H1 (cell line): Measurements from ENCODE around the gene BARHL1. TPM values are rescaled to one million over a fixed set of nuclear protein-coding genes. Genes with fewer than 3 reads are reported as not detected.
A peak's percentile ranks its signal among the peaks of the same experiment; 100 is the strongest.

Source experiments
- CTCF ChIA-PET: fragments of 300-600 bp; sonication (Branson Sonifier 250); formaldehyde crosslinking; loops from one replicate; lab custom pipeline; 2021; ENCODE audit not compliant: partially characterized antibody; lab: Charles Lee
- POLR2A ChIA-PET: fragments of 300-600 bp; sonication (Branson Sonifier 250); formaldehyde crosslinking; loops from one replicate; lab custom pipeline; 2021; ENCODE audit warnings: inconsistent platforms; ENCODE audit not compliant: partially characterized antibody; lab: Charles Lee
- DNase-seq, 2 experiments: peaks; one replicate each; pipeline versions ENCODE4 v3.0.0 to v3.0.0-alpha.2; 2010 to 2022; ENCODE audit warnings: low spot score in 2 of 2, low read depth in 1 of 2, mixed read lengths in 1 of 2
- FAIRE-seq: peaks from 2 replicates; lab custom pipeline; 2011; peaks lifted over from hg19 to GRCh38; lab: Jason Lieb, UNC
- H2AFZ ChIP-seq: 2 replicates; pipeline ENCODE4 v1.8.1; 2012; ENCODE audit warnings: low read length, inconsistent platforms
- H2AK5ac ChIP-seq: 2 replicates; pipeline ENCODE4 v1.6.1; 2013; ENCODE audit warnings: low read depth, low read length
- H2BK120ac ChIP-seq: replicated peaks from 2 replicates; pipeline ENCODE3; 2013; ENCODE audit warnings: low read depth, low read length, inconsistent platforms
- H2BK12ac ChIP-seq: 2 replicates; pipeline ENCODE4 v1.6.1; 2013; ENCODE audit warnings: low read depth, low read length
- H2BK15ac ChIP-seq: 2 replicates; pipeline ENCODE4 v1.6.1; 2013; ENCODE audit warnings: low read length
- H2BK20ac ChIP-seq: 2 replicates; pipeline ENCODE4 v1.6.1; 2013; ENCODE audit warnings: low read length
- H2BK5ac ChIP-seq: 2 replicates; pipeline ENCODE4 v1.6.1; 2013; ENCODE audit warnings: low read depth, low read length
- H3K14ac ChIP-seq: 2 replicates; pipeline ENCODE4 v1.6.1; 2013; ENCODE audit warnings: inconsistent platforms; ENCODE audit not compliant: insufficient read length
- H3K18ac ChIP-seq: 2 replicates; pipeline ENCODE4 v1.6.1; 2013; ENCODE audit warnings: low read length; ENCODE audit errors: extremely low read depth
- H3K23ac ChIP-seq: 2 replicates; pipeline ENCODE4 v1.6.1; 2013; ENCODE audit warnings: inconsistent platforms; ENCODE audit not compliant: insufficient read length
- H3K23me2 ChIP-seq: 2 replicates; pipeline ENCODE4 v1.6.1; 2013; ENCODE audit warnings: low read depth, low read length
- H3K27ac ChIP-seq: 2 replicates; pipeline ENCODE4 v1.6.1; 2011; ENCODE audit warnings: low read depth, low read length, inconsistent platforms
- H3K27me3 ChIP-seq, 4 experiments: replicated peaks in 1 of 4; 1 replicate in 1 of 4; 2 replicates in 3 of 4; pipeline versions ENCODE4 v1.6.1 to v1.8.1; 2011 to 2013; ENCODE audit warnings: low read length in 3 of 4, mild to moderate bottlenecking in 3 of 4, inconsistent platforms in 2 of 4, mixed read lengths in 2 of 4, moderate library complexity in 1 of 4; ENCODE audit not compliant: control insufficient read depth in 3 of 4, insufficient read depth in 3 of 4; ENCODE audit errors: extremely low read depth in 1 of 4
- H3K36me3 ChIP-seq, 4 experiments: 2 replicates each; pipeline versions ENCODE4 v1.6.1 to v1.8.1; 2011 to 2013; ENCODE audit warnings: mild to moderate bottlenecking in 4 of 4, low read length in 3 of 4, moderate library complexity in 2 of 4, control low read depth in 1 of 4, inconsistent platforms in 1 of 4; ENCODE audit not compliant: insufficient read depth in 4 of 4, control insufficient read depth in 2 of 4
- H3K4ac ChIP-seq: replicated peaks from 2 replicates; pipeline ENCODE3; 2013; ENCODE audit warnings: low read length, low read depth, mixed read lengths, inconsistent platforms; ENCODE audit not compliant: insufficient read length
- H3K4me1 ChIP-seq, 4 experiments: replicated peaks in 1 of 4; 1 replicate in 1 of 4; 2 replicates in 3 of 4; pipeline versions ENCODE4 v1.6.1 to v1.8.1; 2011 to 2013; ENCODE audit warnings: low read length in 3 of 4, inconsistent platforms in 2 of 4, mixed read lengths in 1 of 4; ENCODE audit not compliant: insufficient read depth in 4 of 4, control insufficient read depth in 3 of 4
- H3K4me2 ChIP-seq, 2 experiments: 2 replicates each; pipeline versions ENCODE4 v1.6.1 to v1.8.1; 2011 to 2013; ENCODE audit warnings: low read depth in 2 of 2, low read length in 2 of 2, control low read depth in 1 of 2, inconsistent platforms in 1 of 2, mild to moderate bottlenecking in 1 of 2; ENCODE audit not compliant: insufficient read depth in 1 of 2
- H3K4me3 ChIP-seq, 4 experiments: fragments of 200-600, 300-600 bp in 1 of 4; sonication (generic), shearing (Covaris generic), sonication (Bioruptor Twin) in 1 of 4; 2 replicates each; pipeline versions ENCODE4 v1.5.1 to v1.8.1; 2011 to 2016; ENCODE audit warnings: low read length in 4 of 4, low read depth in 3 of 4, control low read depth in 2 of 4, inconsistent platforms in 2 of 4, mild to moderate bottlenecking in 2 of 4, mixed read lengths in 1 of 4, moderate library complexity in 1 of 4; ENCODE audit not compliant: insufficient read depth in 2 of 4; ENCODE audit errors: extremely low read depth in 1 of 4
- H3K56ac ChIP-seq: replicated peaks from 2 replicates; pipeline ENCODE3; 2013; ENCODE audit warnings: low read depth, mild to moderate bottlenecking, mixed read lengths, low read length, inconsistent platforms; ENCODE audit not compliant: insufficient read length
- H3K79me1 ChIP-seq: 2 replicates; pipeline ENCODE4 v1.6.1; 2013; ENCODE audit warnings: low read depth, low read length, control low read depth
- H3K79me2 ChIP-seq, 2 experiments: 2 replicates each; pipeline versions ENCODE4 v1.6.1 to v1.8.1; 2012 to 2013; ENCODE audit warnings: low read length in 2 of 2, mild to moderate bottlenecking in 2 of 2, inconsistent platforms in 1 of 2; ENCODE audit not compliant: insufficient read depth in 2 of 2, control insufficient read depth in 1 of 2
- H3K9ac ChIP-seq, 4 experiments: replicated peaks in 1 of 4; 1 replicate in 1 of 4; 2 replicates in 3 of 4; pipeline versions ENCODE4 v1.6.1 to v1.8.1; 2011 to 2013; ENCODE audit warnings: low read depth in 3 of 4, low read length in 3 of 4, control low read depth in 2 of 4, mild to moderate bottlenecking in 2 of 4, moderate library complexity in 2 of 4, inconsistent platforms in 1 of 4; ENCODE audit errors: extremely low read depth in 1 of 4
- H3K9me3 ChIP-seq, 2 experiments: 2 replicates each; pipeline versions ENCODE4 v1.6.1 to v1.8.1; 2012 to 2013; ENCODE audit warnings: mild to moderate bottlenecking in 2 of 2, moderate library complexity in 2 of 2, control low read depth in 1 of 2, inconsistent platforms in 1 of 2, low read depth in 1 of 2, low read length in 1 of 2, mixed read lengths in 1 of 2; ENCODE audit not compliant: insufficient read depth in 2 of 2
- H4K20me1 ChIP-seq, 2 experiments: replicated peaks in 1 of 2; 2 replicates each; pipeline versions ENCODE3 to v1.8.1; 2011 to 2013; ENCODE audit warnings: inconsistent platforms in 2 of 2, low read length in 2 of 2, mild to moderate bottlenecking in 1 of 2; ENCODE audit not compliant: insufficient read depth in 2 of 2, control insufficient read depth in 1 of 2
- H4K5ac ChIP-seq: 2 replicates; pipeline ENCODE4 v1.6.1; 2013; ENCODE audit warnings: low read length, low read depth, mixed read lengths, inconsistent platforms; ENCODE audit not compliant: insufficient read length
- H4K8ac ChIP-seq: 2 replicates; pipeline ENCODE4 v1.8.0; 2013; ENCODE audit warnings: mild to moderate bottlenecking, moderate library complexity, low read length, inconsistent platforms; ENCODE audit not compliant: insufficient read depth; ENCODE audit errors: extremely low read depth
- H4K91ac ChIP-seq: replicated peaks from 2 replicates; pipeline ENCODE3; 2013; ENCODE audit warnings: low read length, mixed read lengths, inconsistent platforms; ENCODE audit not compliant: insufficient read length
- CTCF ChIP-seq, 3 experiments: IDR thresholded peaks; 1 replicate in 2 of 3; 2 replicates in 1 of 3; pipeline versions ENCODE4 v1.5.1 to v1.6.1; 2011; ENCODE audit warnings: low read length in 3 of 3, mild to moderate bottlenecking in 3 of 3, inconsistent platforms in 2 of 3, low read depth in 1 of 3, moderate library complexity in 1 of 3; ENCODE audit not compliant: insufficient read depth in 1 of 3; ENCODE audit errors: control extremely low read depth in 1 of 3
- EZH2 ChIP-seq: fragments of 200-600 bp; sonication (generic); IDR thresholded peaks from 2 replicates; pipeline ENCODE4 v1.7.1; 2012; ENCODE audit warnings: low read depth, mild to moderate bottlenecking, moderate library complexity, low read length, inconsistent platforms; ENCODE audit not compliant: severe bottlenecking
- KDM4A ChIP-seq: IDR thresholded peaks from one replicate; pipeline ENCODE4 v1.7.1; 2012; ENCODE audit warnings: low read depth, mild to moderate bottlenecking, moderate library complexity, low read length, inconsistent platforms; ENCODE audit not compliant: severe bottlenecking
- RNF2 ChIP-seq: fragments of 200-900, 300-1000 bp; sonication (generic); IDR thresholded peaks from 2 replicates; pipeline ENCODE4 v1.7.1; 2016; ENCODE audit warnings: borderline replicate concordance, low read depth, mild to moderate bottlenecking, antibody characterized with exemption, low read length; ENCODE audit not compliant: poor library complexity, severe bottlenecking; ENCODE audit errors: missing control alignments
- SUZ12 ChIP-seq: fragments of 200-600 bp; sonication (generic); IDR thresholded peaks from 2 replicates; pipeline ENCODE4 v1.6.1; 2012; ENCODE audit warnings: mild to moderate bottlenecking, inconsistent platforms, low read length, moderate library complexity, mixed read lengths
- WGBS, 2 experiments: shearing (Covaris generic) in 1 of 2; methylation state at CpG; one replicate each; pipeline versions ENCODE4 v1.1.6 to v1.1.7; 2013 to 2015; ENCODE audit warnings: low lambda C conversion rate in 2 of 2, mixed read lengths in 2 of 2, inconsistent platforms in 1 of 2, low coverage in 1 of 2, missing lambda C conversion rate in 1 of 2; ENCODE audit not compliant: insufficient replicate concordance in 2 of 2, insufficient coverage in 1 of 2, insufficient read length in 1 of 2; ENCODE audit errors: extremely low coverage in 1 of 2, missing lambda C conversion rate in 1 of 2; 5-methylcytosine and 5-hydroxymethylcytosine counted together
- polyA plus RNA-seq, 7 experiments: library from polyadenylated mRNA; depleted of rRNA in 3 of 7; stranded (reverse) in 5 of 7; unstranded in 2 of 7; fragments of >200 nt in 5 of 7; fragments of 200-250 nt in 2 of 7; gene quantifications; 1 replicate in 5 of 7; 2 replicates in 1 of 7; 4 replicates in 1 of 7; pipeline versions ENCODE4 v1.2.1 to v1.2.3, GENCODE V29; 2011 to 2013; ENCODE audit warnings: missing spikeins in 2 of 7, mixed read lengths in 2 of 7
- total RNA-seq: library from RNA; stranded (reverse); fragmentation: NEBNext Ultra II Directional; extraction: Animal tissue kit (Norgen Biotek cat#: 25700); gene quantifications from 2 replicates; pipeline ENCODE4 v1.2.1, GENCODE V29; 2021

The BARHL1 gene
- total and polyA plus RNA-seq, 2 of the 8 experiments (the other 6 are each of a cell fraction or from before 2014, with no cell fraction given) = not detected

- Histone ChIP-seq H2BK15ac (no peak overlapping the region), H2BK5ac (no peak overlapping the region), H2BK20ac (no peak overlapping the region), H3K79me1 (no peaks in the 10 kb centered on the region), H3K27me3 (peaks cover 94 to 100% (median 99%) of the 10 kb centered on the region in 4 experiments), H2BK12ac (no peak overlapping the region), H3K9ac (no peak overlapping the region), H4K5ac (no peak overlapping the region), H3K23ac (no peak overlapping the region), H3K23me2 (peaks cover 4% of the 10 kb centered on the region), H3K9me3 (no peaks in the 10 kb centered on the region), H4K8ac (no peak overlapping the region), H3K27ac (no peak overlapping the region), H3K4ac (no peak overlapping the region), H3K56ac (no peak overlapping the region), H3K4me1 (peaks cover 0 to 65% (median 43%) of the 10 kb centered on the region in 4 experiments; a peak in 6 of 7 replicates), H3K4me3 (0 out of 8 replicates have a peak overlapping the region, but pooled peaks of 1 of the 4 experiments have one; percentile 3), H3K14ac (no peak overlapping the region), H2BK120ac (no peak overlapping the region), H3K18ac (no peak overlapping the region), H3K4me2 (peak overlapping the region in 1 of 2 experiments; percentile 58; a peak in 1 of 4 replicates), H3K36me3 (peaks cover 0 to 4% (median 0%) of the 10 kb centered on the region in 4 experiments; a peak in 1 of 8 replicates), H2AFZ (no peak overlapping the region), H3K79me2 (no peaks in the 10 kb centered on the region), H4K20me1 (peaks cover 8 to 34% of the 10 kb centered on the region in 2 experiments), H4K91ac (no peak overlapping the region), H2AK5ac (no peak overlapping the region)
- no peak for FAIRE-seq
- DNase-seq = no peak
- 28% methylated on average over 35 of the region's 37 CpGs; no CpG with 5 or more reads in 1 of the 2 experiments for WGBS, 2 experiments
- POLR2A ChIA-PET = interaction anchor here (1.3 kb wide), 2 partner anchors 30 to 87 kb away, joined by 3 read pairs; partner anchors contain the start of genes DDX31 and GTF3C4
- peak; percentile 78 for TF ChIP-seq EZH2
- TF ChIP-seq KDM4A = peak; percentile 4
- peak; percentile 81 for TF ChIP-seq SUZ12
- peak; percentile 70 for TF ChIP-seq RNF2
- no peak for TF ChIP-seq CTCF (IDR thresholded peaks at IDR 0.05; ENCODE audit: control extremely low read depth in 1 of 3, insufficient read depth in 1 of 3, low read depth in 1 of 3, low read length in 3 of 3)
- CTCF ChIA-PET = interaction anchor here (1.0 to 1.1 kb wide), 3 partner anchors 9 to 170 kb away, joined by 3 to 4 read pairs (median 3); no protein-coding TSS in a partner anchor
Observed at GRCh38 chr9:132582786-132583583, 579 bp downstream of the BARHL1 start.
